ENCODE measurements around the gene BRD7. TPM values are rescaled to one million over a fixed set of nuclear protein-coding genes. Genes with fewer than 3 reads are reported as not detected.

Gene BRD7
- total and polyA plus RNA-seq, 2 of the 13 experiments (the other 11 are each of a cell fraction or from before 2014, with no cell fraction given), result 82.3 to 149 TPM

- TF ChIP-seq ZNF569 (CRISPR knock-in tag; IDR thresholded peaks at IDR 0.05; ENCODE audit: borderline replicate concordance), result no peak
- TF ChIP-seq, protein P1, sequence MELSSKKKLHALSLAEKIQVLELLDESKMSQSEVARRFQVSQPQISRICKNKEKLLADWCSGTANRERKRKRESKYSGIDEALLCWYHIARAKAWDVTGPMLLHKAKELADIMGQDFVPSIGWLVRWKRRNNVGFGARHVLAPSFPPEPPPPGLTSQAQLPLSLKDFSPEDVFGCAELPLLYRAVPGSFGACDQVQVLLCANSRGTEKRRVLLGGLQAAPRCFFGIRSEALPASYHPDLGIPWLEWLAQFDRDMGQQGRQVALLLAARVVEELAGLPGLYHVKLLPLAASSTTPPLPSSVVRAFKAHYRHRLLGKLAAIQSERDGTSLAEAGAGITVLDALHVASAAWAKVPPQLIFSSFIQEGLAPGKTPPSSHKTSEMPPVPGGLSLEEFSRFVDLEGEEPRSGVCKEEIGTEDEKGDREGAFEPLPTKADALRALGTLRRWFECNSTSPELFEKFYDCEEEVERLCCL (CRISPR knock-in tag; IDR thresholded peaks at IDR 0.05; ENCODE audit: borderline replicate concordance), result no peak
- no peak for TF ChIP-seq ZSCAN25 (CRISPR knock-in tag; IDR thresholded peaks at IDR 0.05)
- no peak for TF ChIP-seq GATAD2A (CRISPR knock-in tag; IDR thresholded peaks at IDR 0.05)
- no peak for TF ChIP-seq TOPORS (CRISPR knock-in tag; IDR thresholded peaks at IDR 0.05)
- TF ChIP-seq, protein P2, sequence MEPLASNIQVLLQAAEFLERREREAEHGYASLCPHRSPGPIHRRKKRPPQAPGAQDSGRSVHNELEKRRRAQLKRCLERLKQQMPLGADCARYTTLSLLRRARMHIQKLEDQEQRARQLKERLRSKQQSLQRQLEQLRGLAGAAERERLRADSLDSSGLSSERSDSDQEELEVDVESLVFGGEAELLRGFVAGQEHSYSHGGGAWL (CRISPR knock-in tag; IDR thresholded peaks at IDR 0.05), result no peak
- 0 out of 2 replicates have a peak, but pooled peaks have one; percentile 72 for TF ChIP-seq ZBTB8A (CRISPR knock-in tag; IDR thresholded peaks at IDR 0.05; ENCODE audit: borderline replicate concordance, low read depth)
- TF ChIP-seq ZNF143 (CRISPR knock-in tag; IDR thresholded peaks at IDR 0.05), result no peak
- no peak for TF ChIP-seq ZNF33A (CRISPR knock-in tag; IDR thresholded peaks at IDR 0.05; ENCODE audit: borderline replicate concordance)
- TF ChIP-seq ZNF30 (CRISPR knock-in tag; IDR thresholded peaks at IDR 0.05), result no peak
- no peak for TF ChIP-seq ZNF235 (CRISPR knock-in tag; IDR thresholded peaks at IDR 0.05; ENCODE audit: borderline replicate concordance)
- no peak for TF ChIP-seq ELK4 (CRISPR knock-in tag; IDR thresholded peaks at IDR 0.05; ENCODE audit: borderline replicate concordance)
- no peak for TF ChIP-seq CBX1 (IDR thresholded peaks at IDR 0.05; ENCODE audit: low read depth)
- TF ChIP-seq, protein P3, sequence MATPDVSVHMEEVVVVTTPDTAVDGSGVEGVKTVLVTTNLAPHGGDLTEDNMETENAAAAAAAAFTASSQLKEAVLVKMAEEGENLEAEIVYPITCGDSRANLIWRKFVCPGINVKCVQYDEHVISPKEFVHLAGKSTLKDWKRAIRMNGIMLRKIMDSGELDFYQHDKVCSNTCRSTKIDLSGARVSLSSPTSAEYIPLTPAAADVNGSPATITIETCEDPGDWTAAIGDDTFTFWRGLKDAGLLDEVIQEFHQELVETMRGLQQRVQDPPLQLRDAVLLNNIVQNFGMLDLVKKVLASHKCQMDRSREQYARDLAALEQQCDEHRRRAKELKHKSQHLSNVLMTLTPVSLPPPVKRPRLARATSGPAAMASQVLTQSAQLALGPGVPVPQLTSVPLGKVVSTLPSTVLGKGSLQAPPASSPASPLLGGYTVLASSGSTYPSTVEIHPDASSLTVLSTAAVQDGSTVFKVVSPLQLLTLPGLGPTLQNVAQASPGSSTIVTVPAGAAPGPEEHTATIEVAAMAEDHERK (CRISPR knock-in tag; IDR thresholded peaks at IDR 0.05; ENCODE audit: low read depth), result no peak
- TF ChIP-seq GTF3A (CRISPR knock-in tag; conservative IDR thresholded peaks at IDR 0.05), result 0 out of 2 replicates have a peak, but pooled peaks have one; percentile 57
- 0 out of 2 replicates have a peak, but pooled peaks have one; percentile 41 for TF ChIP-seq REPIN1 (CRISPR knock-in tag; IDR thresholded peaks at IDR 0.05; ENCODE audit: borderline replicate concordance, low read depth)
- no peak; the same call in 1 of the 2 replicates for TF ChIP-seq IKZF5 (CRISPR knock-in tag; IDR thresholded peaks at IDR 0.05)
- TF ChIP-seq ZSCAN29 (CRISPR knock-in tag; conservative IDR thresholded peaks at IDR 0.05), result 0 out of 2 replicates have a peak, but pooled peaks have one; percentile 66
- no peak for TF ChIP-seq MNT (IDR thresholded peaks at IDR 0.05)
- TF ChIP-seq ZNF672 (CRISPR knock-in tag; IDR thresholded peaks at IDR 0.05), result no peak
- no peak for TF ChIP-seq ZNF460 (CRISPR knock-in tag; IDR thresholded peaks at IDR 0.05; ENCODE audit: borderline replicate concordance)
These were observed 71.3 kb downstream of the BRD7 start (continued) for GRCh38 chr16:50297301-50298074.

Measured in HepG2 (cell line).